Neural progenitor cell (in vitro differentiated cells): Measurements from ENCODE around the gene ADAMTS5. TPM values are rescaled to one million over a fixed set of nuclear protein-coding genes. Genes with fewer than 3 reads are reported as not detected.

Experiments used
- DNase-seq: peaks from one replicate; pipeline ENCODE4 v3.0.0-alpha.2; 2016; ENCODE audit warnings: low spot score
- H2AFZ ChIP-seq: fragments of 200-600 bp; sonication (generic); replicated peaks from 2 replicates; pipeline ENCODE4 v1.6.1; 2016; ENCODE audit warnings: antibody characterized with exemption
- H3F3A ChIP-seq: fragments of 200-600 bp; sonication (generic); 2 replicates; pipeline ENCODE4 v1.6.1; 2016; ENCODE audit warnings: antibody characterized with exemption, low read depth
- H3K27ac ChIP-seq: fragments of 200-600 bp; sonication (generic); 2 replicates; pipeline ENCODE4 v1.5.1; 2016; ENCODE audit warnings: mild to moderate bottlenecking
- H3K27me3 ChIP-seq: fragments of 200-600 bp; sonication (generic); 2 replicates; pipeline ENCODE4 v1.6.1; 2016; ENCODE audit warnings: mild to moderate bottlenecking, moderate library complexity
- H3K36me3 ChIP-seq: fragments of 200-600 bp; sonication (generic); 2 replicates; pipeline ENCODE4 v1.5.1; 2016
- H3K4me1 ChIP-seq: fragments of 200-600 bp; sonication (generic); 2 replicates; pipeline ENCODE4 v1.6.1; 2016; ENCODE audit warnings: mixed run types
- H3K4me2 ChIP-seq: fragments of 200-600 bp; sonication (generic); 2 replicates; pipeline ENCODE4 v1.6.1; 2016
- H3K4me3 ChIP-seq: fragments of 200-600 bp; sonication (generic); 2 replicates; pipeline ENCODE4 v1.5.1; 2016
- H3K79me2 ChIP-seq: fragments of 200-600 bp; sonication (generic); 2 replicates; pipeline ENCODE4 v1.6.1; 2016; ENCODE audit warnings: low read depth
- H3K9ac ChIP-seq: fragments of 200-600 bp; sonication (generic); 2 replicates; pipeline ENCODE4 v1.6.1; 2016
- H3K9me3 ChIP-seq: fragments of 200-600 bp; sonication (generic); 2 replicates; pipeline ENCODE4 v1.5.1; 2016; ENCODE audit warnings: low read depth
- H4K20me1 ChIP-seq: fragments of 200-600 bp; sonication (generic); 2 replicates; pipeline ENCODE4 v1.6.1; 2016; ENCODE audit warnings: low read depth
- H3K27ac Mint-ChIP-seq: 3 replicates; pipeline ENCODE4 v1.8.0; 2021; ENCODE audit warnings: mixed read lengths
- H3K27me3 Mint-ChIP-seq: 2 replicates; pipeline ENCODE4 v1.8.0; 2022; ENCODE audit warnings: low read depth, mild to moderate bottlenecking, inconsistent platforms, moderate library complexity, mixed read lengths; ENCODE audit not compliant: insufficient read depth
- H3K36me3 Mint-ChIP-seq: 3 replicates; pipeline ENCODE4 v1.8.0; 2021; ENCODE audit warnings: mixed read lengths
- H3K4me1 Mint-ChIP-seq: 3 replicates; pipeline ENCODE4 v1.8.0; 2021; ENCODE audit warnings: mixed read lengths
- H3K4me3 Mint-ChIP-seq: 3 replicates; pipeline ENCODE4 v1.8.0; 2021; ENCODE audit warnings: mild to moderate bottlenecking, moderate library complexity, mixed read lengths
- H3K9me3 Mint-ChIP-seq: 3 replicates; pipeline ENCODE4 v1.8.0; 2020; ENCODE audit warnings: mixed read lengths
- EZH2 ChIP-seq: fragments of 200-600 bp; sonication (generic); IDR thresholded peaks from 2 replicates; pipeline ENCODE4 v1.6.1; 2017; ENCODE audit warnings: antibody characterized with exemption, mild to moderate bottlenecking, moderate library complexity
- EZH2phosphoT487 ChIP-seq: fragments of 200-600 bp; sonication (generic); IDR thresholded peaks from 2 replicates; pipeline ENCODE4 v1.6.1; 2017; ENCODE audit warnings: antibody characterized with exemption
- total RNA-seq: library from RNA; depleted of rRNA; stranded (reverse); fragments of >200 nt; gene quantifications from 2 replicates; pipeline ENCODE4 v1.2.3, GENCODE V29; 2015; ENCODE audit warnings: low replicate concordance
- TF ChIP-seq, protein P1 (sequence below): fragments of 200-600 bp; sonication (generic); IDR thresholded peaks from 2 replicates; pipeline ENCODE4 v1.5.1; 2017; ENCODE audit warnings: antibody characterized with exemption, mild to moderate bottlenecking

Gene ADAMTS5
- total RNA-seq, 1 donor from 2014 or later = not detected

DNA sequence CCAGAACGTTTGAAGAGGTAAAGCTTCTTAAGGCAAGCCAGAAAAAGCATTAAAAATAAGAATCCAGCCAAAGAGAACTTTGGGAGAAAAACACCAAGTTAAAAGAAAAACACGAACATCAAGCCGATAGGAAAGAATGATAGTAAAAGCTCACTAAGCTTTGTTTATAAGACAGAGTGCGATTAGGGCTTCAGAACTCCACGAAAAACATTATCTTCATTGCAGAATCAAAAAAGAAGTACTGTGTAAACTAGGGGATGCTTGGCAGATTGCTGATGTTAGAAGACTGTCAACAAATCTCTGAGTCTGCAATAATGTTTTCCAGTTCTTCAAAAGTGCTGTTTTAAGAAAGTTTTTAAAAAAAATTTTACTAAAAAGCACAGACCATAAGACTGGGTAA, 30.2 kb downstream of the ADAMTS5 start:
- Histone ChIP-seq H3K27me3 (no peaks in the 10 kb centered on the region), H3K4me3 (no peak overlapping the region), H3K9ac (no peak overlapping the region), H3F3A (no peaks in the 10 kb centered on the region), H3K4me2 (no peak overlapping the region), H3K4me1 (no peaks in the 10 kb centered on the region), H3K27ac (no peak overlapping the region), H3K9me3 (no peaks in the 10 kb centered on the region), H4K20me1 (no peaks in the 10 kb centered on the region), H3K36me3 (no peaks in the 10 kb centered on the region), H3K79me2 (no peaks in the 10 kb centered on the region), H2AFZ (no peak overlapping the region)
- H3K36me3 Mint-ChIP-seq = no peaks in the 10 kb centered on the region
- no peak overlapping the region for H3K27ac Mint-ChIP-seq
- peaks cover 2% of the 10 kb centered on the region for H3K27me3 Mint-ChIP-seq
- peaks cover 2% of the 10 kb centered on the region for H3K4me1 Mint-ChIP-seq
- H3K9me3 Mint-ChIP-seq = no peaks in the 10 kb centered on the region
- DNase-seq = no peak
- H3K4me3 Mint-ChIP-seq = no peak overlapping the region
- TF ChIP-seq EZH2phosphoT487 = no peak
- TF ChIP-seq, protein P1, sequence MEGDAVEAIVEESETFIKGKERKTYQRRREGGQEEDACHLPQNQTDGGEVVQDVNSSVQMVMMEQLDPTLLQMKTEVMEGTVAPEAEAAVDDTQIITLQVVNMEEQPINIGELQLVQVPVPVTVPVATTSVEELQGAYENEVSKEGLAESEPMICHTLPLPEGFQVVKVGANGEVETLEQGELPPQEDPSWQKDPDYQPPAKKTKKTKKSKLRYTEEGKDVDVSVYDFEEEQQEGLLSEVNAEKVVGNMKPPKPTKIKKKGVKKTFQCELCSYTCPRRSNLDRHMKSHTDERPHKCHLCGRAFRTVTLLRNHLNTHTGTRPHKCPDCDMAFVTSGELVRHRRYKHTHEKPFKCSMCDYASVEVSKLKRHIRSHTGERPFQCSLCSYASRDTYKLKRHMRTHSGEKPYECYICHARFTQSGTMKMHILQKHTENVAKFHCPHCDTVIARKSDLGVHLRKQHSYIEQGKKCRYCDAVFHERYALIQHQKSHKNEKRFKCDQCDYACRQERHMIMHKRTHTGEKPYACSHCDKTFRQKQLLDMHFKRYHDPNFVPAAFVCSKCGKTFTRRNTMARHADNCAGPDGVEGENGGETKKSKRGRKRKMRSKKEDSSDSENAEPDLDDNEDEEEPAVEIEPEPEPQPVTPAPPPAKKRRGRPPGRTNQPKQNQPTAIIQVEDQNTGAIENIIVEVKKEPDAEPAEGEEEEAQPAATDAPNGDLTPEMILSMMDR = no peak
- TF ChIP-seq EZH2 = no peak

DNA sequence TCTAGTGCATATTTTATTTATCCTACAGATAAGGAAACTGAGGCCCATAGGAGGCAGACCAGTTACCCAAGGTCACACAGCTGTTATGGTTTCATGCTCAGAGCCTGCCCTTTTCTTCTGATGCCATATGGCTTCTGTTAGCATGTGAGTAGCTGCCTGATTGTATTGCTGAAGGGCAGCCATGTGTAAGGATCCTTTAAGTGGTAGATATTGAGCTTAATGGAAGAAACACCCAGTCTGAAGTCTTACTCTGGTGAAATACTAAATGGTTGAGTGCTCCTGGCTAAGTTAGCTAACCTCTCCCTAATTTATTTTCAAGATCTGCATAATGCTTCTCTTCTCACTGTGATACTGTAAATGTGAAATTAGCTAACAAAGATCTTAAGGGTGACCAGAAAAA, 30.9 kb downstream of the ADAMTS5 start:
- Histone ChIP-seq H3K27me3 (no peaks in the 10 kb centered on the region), H3F3A (no peaks in the 10 kb centered on the region), H3K4me1 (no peaks in the 10 kb centered on the region), H4K20me1 (no peaks in the 10 kb centered on the region), H3K9ac (no peak overlapping the region), H3K4me2 (no peak overlapping the region), H3K36me3 (no peaks in the 10 kb centered on the region), H3K79me2 (no peaks in the 10 kb centered on the region), H2AFZ (no peak overlapping the region), H3K27ac (no peak overlapping the region), H3K4me3 (no peak overlapping the region), H3K9me3 (no peaks in the 10 kb centered on the region)
- no peaks in the 10 kb centered on the region for H3K36me3 Mint-ChIP-seq
- no peak overlapping the region for H3K4me3 Mint-ChIP-seq
- H3K27me3 Mint-ChIP-seq = peaks cover 5% of the 10 kb centered on the region
- DNase-seq = no peak
- TF ChIP-seq EZH2 (no peak), EZH2phosphoT487 (no peak)
- TF ChIP-seq, protein P1 = no peak
- no peaks in the 10 kb centered on the region for H3K9me3 Mint-ChIP-seq
- peaks cover 2% of the 10 kb centered on the region for H3K4me1 Mint-ChIP-seq
- H3K27ac Mint-ChIP-seq = no peak overlapping the region

DNA sequence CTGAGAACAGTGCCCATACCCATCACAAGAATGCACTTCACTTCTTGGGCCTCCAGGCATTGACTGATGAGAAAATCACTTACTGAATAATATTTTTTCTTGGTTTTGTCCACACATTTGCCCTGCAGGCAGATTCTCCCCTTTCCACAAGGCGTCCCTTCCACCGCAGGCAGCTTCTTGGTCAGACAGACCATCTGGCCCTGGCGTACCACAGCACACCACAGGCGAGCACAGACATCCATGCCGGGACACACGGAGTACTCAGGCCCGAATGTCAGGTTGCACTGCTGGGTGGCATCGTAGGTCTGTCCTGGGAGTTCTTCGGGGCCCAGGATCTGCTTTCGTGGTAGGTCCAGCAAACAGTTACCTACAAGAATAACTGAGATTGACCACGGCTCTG, 32.5 kb downstream of the ADAMTS5 start:
- no peaks in the 10 kb centered on the region for H3K79me2 ChIP-seq

More for the DNA sequence above, 32.5 kb downstream of the ADAMTS5 start:
- no peak overlapping the region for H2AFZ ChIP-seq
- H3K4me2 ChIP-seq = no peak overlapping the region
- DNase-seq = no peak
- no peaks in the 10 kb centered on the region for H3K4me1 ChIP-seq
- Mint-ChIP-seq H3K9me3 (no peaks in the 10 kb centered on the region), H3K27me3 (peaks cover 5% of the 10 kb centered on the region), H3K27ac (no peak overlapping the region), H3K4me1 (no peaks in the 10 kb centered on the region), H3K36me3 (no peaks in the 10 kb centered on the region), H3K4me3 (no peak overlapping the region)
- no peaks in the 10 kb centered on the region for H4K20me1 ChIP-seq
- H3K27me3 ChIP-seq = no peaks in the 10 kb centered on the region
- H3K9ac ChIP-seq = no peak overlapping the region
- H3K27ac ChIP-seq = no peak overlapping the region
- H3K9me3 ChIP-seq = no peaks in the 10 kb centered on the region
- no peaks in the 10 kb centered on the region for H3K36me3 ChIP-seq
- TF ChIP-seq, protein P1 = no peak
- TF ChIP-seq EZH2 (no peak), EZH2phosphoT487 (no peak)
- no peak overlapping the region for H3K4me3 ChIP-seq
- no peaks in the 10 kb centered on the region for H3F3A ChIP-seq
